Measurements from ENCODE around the gene CCDC157.

- TF ChIP-seq, protein P1, sequence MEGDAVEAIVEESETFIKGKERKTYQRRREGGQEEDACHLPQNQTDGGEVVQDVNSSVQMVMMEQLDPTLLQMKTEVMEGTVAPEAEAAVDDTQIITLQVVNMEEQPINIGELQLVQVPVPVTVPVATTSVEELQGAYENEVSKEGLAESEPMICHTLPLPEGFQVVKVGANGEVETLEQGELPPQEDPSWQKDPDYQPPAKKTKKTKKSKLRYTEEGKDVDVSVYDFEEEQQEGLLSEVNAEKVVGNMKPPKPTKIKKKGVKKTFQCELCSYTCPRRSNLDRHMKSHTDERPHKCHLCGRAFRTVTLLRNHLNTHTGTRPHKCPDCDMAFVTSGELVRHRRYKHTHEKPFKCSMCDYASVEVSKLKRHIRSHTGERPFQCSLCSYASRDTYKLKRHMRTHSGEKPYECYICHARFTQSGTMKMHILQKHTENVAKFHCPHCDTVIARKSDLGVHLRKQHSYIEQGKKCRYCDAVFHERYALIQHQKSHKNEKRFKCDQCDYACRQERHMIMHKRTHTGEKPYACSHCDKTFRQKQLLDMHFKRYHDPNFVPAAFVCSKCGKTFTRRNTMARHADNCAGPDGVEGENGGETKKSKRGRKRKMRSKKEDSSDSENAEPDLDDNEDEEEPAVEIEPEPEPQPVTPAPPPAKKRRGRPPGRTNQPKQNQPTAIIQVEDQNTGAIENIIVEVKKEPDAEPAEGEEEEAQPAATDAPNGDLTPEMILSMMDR (IDR thresholded peaks at IDR 0.05; ENCODE audit: low read depth, low read length, poor library complexity, severe bottlenecking), result no peak
- no peak for TF ChIP-seq EZH2phosphoT487 (IDR thresholded peaks at IDR 0.05; ENCODE audit: borderline replicate concordance, low read length)
Measured at GRCh38 chr22:30408388-30409102, 51.7 kb downstream of the CCDC157 start.

Measured in DOHH2 (cell line).